ENCODE results near the gene GPR161.

GPR161 gene

GRCh38 chr1:168106274-168106673 is 30.5 kb downstream of the GPR161 start:
- H3K4me1 ChIP-seq (ENCODE audit: control insufficient read depth in 1 of 2, insufficient read depth in 2 of 2, low read length in 2 of 2): peaks cover 0 to 3% of the 10 kb centered on the region in 2 experiments
- DNase-seq: no peak

GRCh38 chr1:168105846-168106245 is 30.9 kb downstream of the GPR161 start:
- Histone ChIP-seq H3K9ac (ENCODE audit: low read length) (no peak overlapping the region), H2AK5ac (ENCODE audit: low read length) (no peak overlapping the region), H3K27me3 (ENCODE audit: insufficient read depth, low read length) (no peaks in the 10 kb centered on the region), H3K4me3 (ENCODE audit: low read depth, low read length) (peak overlapping the region; percentile 32), H4K12ac (ENCODE audit: low read depth, low read length) (no peak overlapping the region), H3K18ac (ENCODE audit: low read length) (no peak overlapping the region), H3K27ac (ENCODE audit: low read depth, low read length) (no peak overlapping the region), H3K14ac (ENCODE audit: low read length) (no peak overlapping the region), H2BK5ac (ENCODE audit: low read depth, low read length, poor library complexity) (no peak overlapping the region), H4K91ac (ENCODE audit: low read depth, low read length) (no peak overlapping the region), H3K79me2 (ENCODE audit: control insufficient read depth, insufficient read depth, low read length, poor library complexity) (no peaks in the 10 kb centered on the region), H3K4me2 (ENCODE audit: low read length) (no peak overlapping the region), H3K9me3 (ENCODE audit: insufficient read depth, low read depth, low read length) (no peaks in the 10 kb centered on the region), H3K23ac (ENCODE audit: low read length) (no peak overlapping the region), H3K79me1 (ENCODE audit: low read length) (no peaks in the 10 kb centered on the region), H3K36me3 (ENCODE audit: control insufficient read depth in 1 of 2, insufficient read depth in 2 of 2, low read length in 2 of 2) (peaks cover 0 to 5% of the 10 kb centered on the region in 2 experiments), H3K4me1 (ENCODE audit: control insufficient read depth in 1 of 2, insufficient read depth in 2 of 2, low read length in 2 of 2) (no peaks in the 10 kb centered on the region), H2BK12ac (ENCODE audit: low read length) (no peak overlapping the region), H3K4ac (ENCODE audit: low read depth, low read length) (no peak overlapping the region), H2BK120ac (ENCODE audit: insufficient read depth, low read length, poor library complexity) (no peak overlapping the region), H4K8ac (ENCODE audit: low read depth, low read length) (no peak overlapping the region), H2AFZ (ENCODE audit: insufficient read depth, low read length, poor library complexity) (no peak overlapping the region)
- DNase-seq: no peak
- WGBS (ENCODE audit: extremely low coverage, insufficient coverage, insufficient read length): no CpG with 5 or more reads among the region's 6 CpGs

More at GRCh38 chr1:168106274-168106673, 30.5 kb downstream of the GPR161 start:
- H3K79me2 ChIP-seq (ENCODE audit: control insufficient read depth, insufficient read depth, low read length, poor library complexity): no peaks in the 10 kb centered on the region
- no peak overlapping the region for H3K4me2 ChIP-seq (ENCODE audit: low read length)
- no peak overlapping the region for H3K27ac ChIP-seq (ENCODE audit: low read depth, low read length)
- WGBS (ENCODE audit: extremely low coverage, insufficient coverage, insufficient read length): no CpG with 5 or more reads among the region's 8 CpGs
- peaks cover 0 to 5% of the 10 kb centered on the region in 2 experiments for H3K36me3 ChIP-seq (ENCODE audit: control insufficient read depth in 1 of 2, insufficient read depth in 2 of 2, low read length in 2 of 2)
- no peak overlapping the region for H4K12ac ChIP-seq (ENCODE audit: low read depth, low read length)
- no peak overlapping the region for H2BK120ac ChIP-seq (ENCODE audit: insufficient read depth, low read length, poor library complexity)
- no peak overlapping the region for H4K91ac ChIP-seq (ENCODE audit: low read depth, low read length)
- H2AK5ac ChIP-seq (ENCODE audit: low read length): no peak overlapping the region
- H3K27me3 ChIP-seq (ENCODE audit: insufficient read depth, low read length): no peaks in the 10 kb centered on the region
- no peak overlapping the region for H3K23ac ChIP-seq (ENCODE audit: low read length)
- no peaks in the 10 kb centered on the region for H3K79me1 ChIP-seq (ENCODE audit: low read length)
- no peak overlapping the region for H3K18ac ChIP-seq (ENCODE audit: low read length)
- no peak overlapping the region for H2BK5ac ChIP-seq (ENCODE audit: low read depth, low read length, poor library complexity)
- no peak overlapping the region for H3K14ac ChIP-seq (ENCODE audit: low read length)
- H3K9ac ChIP-seq (ENCODE audit: low read length): no peak overlapping the region
- no peaks in the 10 kb centered on the region for H3K9me3 ChIP-seq (ENCODE audit: insufficient read depth, low read depth, low read length)
- H2AFZ ChIP-seq (ENCODE audit: insufficient read depth, low read length, poor library complexity): no peak overlapping the region
- H3K4me3 ChIP-seq (ENCODE audit: low read depth, low read length): no peak overlapping the region
- H3K4ac ChIP-seq (ENCODE audit: low read depth, low read length): no peak overlapping the region
- no peak overlapping the region for H4K8ac ChIP-seq (ENCODE audit: low read depth, low read length)
- H2BK12ac ChIP-seq (ENCODE audit: low read length): no peak overlapping the region

DNA sequence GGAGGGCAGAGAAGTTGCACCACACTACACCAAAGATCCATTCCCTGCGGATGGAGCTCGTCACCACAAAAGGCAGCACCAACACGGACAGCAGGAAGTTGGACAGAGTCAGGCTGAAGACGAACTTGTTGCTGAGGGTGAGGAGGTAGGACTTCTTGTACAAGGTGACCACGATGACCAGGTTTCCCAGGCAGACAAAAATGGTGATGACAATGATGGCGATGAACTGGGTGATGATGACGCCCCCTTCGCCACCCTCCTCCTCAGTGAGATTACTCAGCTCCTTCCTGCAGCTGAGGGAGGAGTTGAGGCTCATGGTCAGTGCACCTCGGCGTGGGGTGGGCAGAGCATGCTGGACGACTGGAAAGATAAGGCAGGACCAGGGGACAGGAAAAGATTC is 32.2 kb downstream of the GPR161 start:
- no peak overlapping the region for H3K4me2 ChIP-seq (ENCODE audit: low read length)
- no peak overlapping the region for H2BK5ac ChIP-seq (ENCODE audit: low read depth, low read length, poor library complexity)
- no peaks in the 10 kb centered on the region for H3K9me3 ChIP-seq (ENCODE audit: insufficient read depth, low read depth, low read length)
- peak overlapping the region; percentile 52 for H3K23ac ChIP-seq (ENCODE audit: low read length)
- no peak overlapping the region for H3K9ac ChIP-seq (ENCODE audit: low read length)
- H3K79me2 ChIP-seq (ENCODE audit: control insufficient read depth, insufficient read depth, low read length, poor library complexity): no peaks in the 10 kb centered on the region
- H3K18ac ChIP-seq (ENCODE audit: low read length): no peak overlapping the region
- H4K8ac ChIP-seq (ENCODE audit: low read depth, low read length): no peak overlapping the region
- H3K4me3 ChIP-seq (ENCODE audit: low read depth, low read length): no peak overlapping the region
- peaks cover 0 to 5% of the 10 kb centered on the region in 2 experiments for H3K36me3 ChIP-seq (ENCODE audit: control insufficient read depth in 1 of 2, insufficient read depth in 2 of 2, low read length in 2 of 2)
- H3K79me1 ChIP-seq (ENCODE audit: low read length): no peaks in the 10 kb centered on the region
- DNase-seq: no peak
- H3K14ac ChIP-seq (ENCODE audit: low read length): no peak overlapping the region
- no peaks in the 10 kb centered on the region for H3K27me3 ChIP-seq (ENCODE audit: insufficient read depth, low read length)
- no peak overlapping the region for H2AFZ ChIP-seq (ENCODE audit: insufficient read depth, low read length, poor library complexity)
- no peak overlapping the region for H4K91ac ChIP-seq (ENCODE audit: low read depth, low read length)
- no peak overlapping the region for H2BK12ac ChIP-seq (ENCODE audit: low read length)
- H2AK5ac ChIP-seq (ENCODE audit: low read length): no peak overlapping the region
- no CpG with 5 or more reads among the region's 11 CpGs for WGBS (ENCODE audit: extremely low coverage, insufficient coverage, insufficient read length)
- H3K4ac ChIP-seq (ENCODE audit: low read depth, low read length): no peak overlapping the region
- H4K12ac ChIP-seq (ENCODE audit: low read depth, low read length): no peak overlapping the region
- H3K4me1 ChIP-seq (ENCODE audit: control insufficient read depth in 1 of 2, insufficient read depth in 2 of 2, low read length in 2 of 2): peaks cover 0 to 6% of the 10 kb centered on the region in 2 experiments
- no peak overlapping the region for H2BK120ac ChIP-seq (ENCODE audit: insufficient read depth, low read length, poor library complexity)
- H3K27ac ChIP-seq (ENCODE audit: low read depth, low read length): no peak overlapping the region

DNA sequence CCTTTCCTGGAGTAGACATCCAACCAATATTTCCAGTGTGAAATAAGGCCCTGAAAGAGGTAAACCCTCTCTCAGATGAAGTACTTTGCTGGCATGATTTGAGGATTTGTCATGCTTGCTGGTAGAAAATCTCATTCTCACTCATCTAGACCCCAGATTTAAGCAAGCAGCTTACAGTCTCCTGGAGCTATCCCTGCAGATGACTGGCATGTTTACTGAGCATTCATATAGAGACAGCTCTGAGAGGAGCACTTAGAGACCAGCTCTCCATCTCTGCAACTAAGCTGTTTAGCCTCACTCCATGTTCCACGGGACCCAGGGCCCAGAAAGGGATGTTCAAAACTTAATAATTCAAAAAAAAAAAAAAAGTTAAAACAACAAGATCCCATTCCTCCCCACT is 34.2 kb downstream of the GPR161 start:
- Histone ChIP-seq H3K14ac (ENCODE audit: low read length) (no peak overlapping the region), H2AK5ac (ENCODE audit: low read length) (no peak overlapping the region), H3K23ac (ENCODE audit: low read length) (no peak overlapping the region), H2BK120ac (ENCODE audit: insufficient read depth, low read length, poor library complexity) (no peak overlapping the region), H3K79me2 (ENCODE audit: control insufficient read depth, insufficient read depth, low read length, poor library complexity) (no peaks in the 10 kb centered on the region), H3K79me1 (ENCODE audit: low read length) (no peaks in the 10 kb centered on the region), H3K9ac (ENCODE audit: low read length) (no peak overlapping the region), H3K27ac (ENCODE audit: low read depth, low read length) (no peak overlapping the region), H4K91ac (ENCODE audit: low read depth, low read length) (no peak overlapping the region), H3K27me3 (ENCODE audit: insufficient read depth, low read length) (no peaks in the 10 kb centered on the region), H3K4me2 (ENCODE audit: low read length) (no peak overlapping the region), H2AFZ (ENCODE audit: insufficient read depth, low read length, poor library complexity) (no peak overlapping the region), H3K36me3 (ENCODE audit: control insufficient read depth in 1 of 2, insufficient read depth in 2 of 2, low read length in 2 of 2) (peaks cover 0 to 5% of the 10 kb centered on the region in 2 experiments), H2BK12ac (ENCODE audit: low read length) (no peak overlapping the region), H3K4me3 (ENCODE audit: low read depth, low read length) (no peak overlapping the region), H4K8ac (ENCODE audit: low read depth, low read length) (no peak overlapping the region), H4K12ac (ENCODE audit: low read depth, low read length) (no peak overlapping the region), H3K18ac (ENCODE audit: low read length) (no peak overlapping the region), H3K9me3 (ENCODE audit: insufficient read depth, low read depth, low read length) (peaks cover 1% of the 10 kb centered on the region), H3K4me1 (ENCODE audit: control insufficient read depth in 1 of 2, insufficient read depth in 2 of 2, low read length in 2 of 2) (peaks cover 7 to 14% of the 10 kb centered on the region in 2 experiments), H3K4ac (ENCODE audit: low read depth, low read length) (no peak overlapping the region), H2BK5ac (ENCODE audit: low read depth, low read length, poor library complexity) (no peak overlapping the region)
- WGBS (ENCODE audit: extremely low coverage, insufficient coverage, insufficient read length): no CpG with 5 or more reads among the region's 1 CpG
- DNase-seq: no peak

All from trophoblast cell (in vitro differentiated cells and primary cell).